ENCODE data around the gene GNG10. TPM values are rescaled to one million over a fixed set of nuclear protein-coding genes. Genes with fewer than 3 reads are reported as not detected.
"Not testable (repeated sequence)": the region's sequence is repeated elsewhere in the genome, so short reads cannot be mapped to it uniquely, and the experiment has no call there.

The GNG10 gene
- total RNA-seq (2014; rRNA removed; shearing (Covaris generic)), result 188 and 190 TPM in 2 replicates

DNA sequence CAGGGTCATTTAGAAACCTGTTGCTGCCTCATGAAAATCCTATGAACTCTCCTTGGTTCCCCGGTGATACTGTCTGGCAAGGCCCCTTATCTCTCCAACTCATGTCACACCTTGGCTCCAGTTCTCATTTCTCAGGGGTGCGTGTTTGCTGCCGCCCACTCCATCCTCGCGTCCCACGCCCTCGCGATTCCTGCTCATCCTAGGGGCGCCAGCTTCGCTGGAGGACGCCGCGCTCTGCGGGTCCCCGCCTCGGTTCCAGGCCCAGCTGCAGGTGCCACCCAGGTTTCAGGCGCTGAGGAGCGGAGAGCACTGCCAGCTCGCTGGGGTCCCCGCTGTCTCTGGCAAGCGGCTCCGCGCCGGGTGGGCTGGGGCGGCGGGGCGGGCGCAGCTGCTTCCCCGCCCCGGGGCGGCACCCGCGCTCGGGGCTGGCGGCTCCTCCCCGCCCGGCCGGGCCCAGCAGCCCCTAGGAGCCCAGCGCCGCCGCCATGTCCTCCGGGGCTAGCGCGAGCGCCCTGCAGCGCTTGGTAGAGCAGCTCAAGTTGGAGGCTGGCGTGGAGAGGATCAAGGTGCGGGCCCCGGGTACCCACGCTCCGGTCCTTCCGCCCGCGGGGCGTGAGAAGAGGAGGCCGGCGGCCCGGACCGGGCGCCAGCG lies at the start of gene GNG10:
GNG10 (plus strand) TSS at position 456 of the 652 bp plus-strand sequence; CDS start at position 486, 30 bp downstream.
- Histone ChIP-seq H3K27ac (peak within 1 kb of the TSS; percentile 39; the same call in 1 of the 2 replicates), H3K27me3 (no peaks in the 10 kb centered on the region), H3K4me1 (peaks cover 6% of the 10 kb centered on the region; the same call in 1 of the 2 replicates), H3K36me3 (peaks cover 19% of the 10 kb centered on the region), H3K9me3 (replicated peaks) (no peaks in the 10 kb centered on the region), H3K4me3 (peak within 1 kb of the TSS; percentile 88)
- DNase-seq, result peak; percentile 72 to 82

DNA sequence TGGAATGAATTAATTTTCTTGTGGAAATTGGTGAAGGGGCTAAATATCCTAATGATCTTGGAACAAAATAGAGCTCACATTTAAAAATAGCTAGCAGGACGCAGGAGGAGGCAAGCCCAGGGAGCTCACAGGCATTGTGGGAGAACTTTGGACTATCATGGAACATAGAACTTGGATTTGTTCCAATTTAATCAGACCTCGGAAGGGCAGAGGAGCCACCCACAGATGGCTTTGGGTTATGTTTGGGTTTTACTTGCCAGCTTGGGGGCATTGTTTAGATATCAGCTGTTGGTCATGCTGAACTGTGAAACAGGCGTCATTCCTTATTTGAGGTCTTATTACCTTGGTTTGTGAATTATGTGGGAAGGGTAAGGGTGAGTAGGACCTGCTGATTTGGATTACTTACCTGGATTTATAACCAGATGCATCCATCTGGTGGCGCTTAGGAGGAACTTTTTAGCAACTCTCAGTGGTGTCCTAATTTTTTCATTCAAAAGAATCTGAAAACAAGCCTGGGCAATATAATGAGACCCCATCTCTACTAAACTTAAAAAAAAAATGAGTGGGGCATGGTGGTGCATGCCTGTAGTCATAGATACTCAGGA lies 47.9 kb upstream of the GNG10 start:
- Histone ChIP-seq H3K27me3 (no peaks in the 10 kb centered on the region), H3K36me3 (no peaks in the 10 kb centered on the region), H3K9me3 (replicated peaks) (0 out of 2 replicates have a peak, but pooled peaks cover 2% of the 10 kb centered on the region), H3K27ac (no peak overlapping the region), H3K4me3 (no peak overlapping the region), H3K4me1 (peaks cover 30% of the 10 kb centered on the region)
- peak; percentile 64 to 80 for DNase-seq

DNA sequence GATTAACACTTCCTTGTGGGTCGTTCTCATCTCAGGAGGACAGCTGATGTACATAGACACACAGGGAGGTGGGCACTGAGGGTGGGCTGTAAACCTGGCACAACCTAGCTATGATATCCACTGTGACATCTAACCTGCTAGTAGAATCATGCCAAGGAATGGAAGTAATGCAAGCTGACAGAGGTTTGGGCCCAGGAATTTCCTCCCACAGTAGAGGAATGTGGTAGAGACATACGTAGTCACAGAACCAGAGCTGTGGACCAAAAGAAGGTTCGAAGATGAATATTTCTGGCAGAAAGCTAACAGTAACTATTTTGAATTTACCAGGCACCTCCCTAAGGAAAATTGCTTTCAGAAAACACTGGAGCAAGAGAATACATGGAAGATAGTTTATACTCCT lies 45.5 kb upstream of the GNG10 start:
- peaks cover 30% of the 10 kb centered on the region for H3K4me1 ChIP-seq
- peak overlapping the region; percentile 5; the same call in 1 of the 2 replicates for H3K27ac ChIP-seq
- H3K4me3 ChIP-seq, result no peak overlapping the region
- DNase-seq, result peak; percentile 44 to 48
- H3K27me3 ChIP-seq, result no peaks in the 10 kb centered on the region
- no peaks in the 10 kb centered on the region for H3K36me3 ChIP-seq
- H3K9me3 ChIP-seq (replicated peaks), result 0 out of 2 replicates have a peak, but pooled peaks cover 2% of the 10 kb centered on the region

DNA sequence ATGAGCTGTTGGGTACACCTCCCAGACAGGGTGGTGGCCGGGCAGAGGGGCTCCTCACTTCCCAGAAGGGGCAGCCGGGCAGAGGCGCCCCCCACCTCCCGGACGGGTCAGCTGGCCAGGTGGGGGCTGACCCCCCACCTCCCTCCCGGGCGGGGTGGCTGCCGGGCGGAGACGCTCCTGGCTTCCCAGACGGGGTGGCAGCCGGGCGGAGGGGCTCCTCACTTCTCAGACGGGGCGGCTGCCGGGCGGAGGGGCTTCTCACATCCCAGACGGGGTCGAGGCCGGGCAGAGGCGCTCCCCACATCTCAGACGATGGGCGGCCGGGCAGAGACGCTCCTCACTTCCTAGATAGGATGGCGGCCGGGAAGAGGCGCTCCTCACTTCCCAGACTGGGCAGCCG lies 44.1 kb upstream of the GNG10 start:
- H3K9me3 ChIP-seq (replicated peaks); H3K27me3 ChIP-seq; DNase-seq; H3K36me3 ChIP-seq; H3K4me3 ChIP-seq; H3K27ac ChIP-seq: not testable (repeated sequence)
- peaks cover 30% of the 10 kb centered on the region for H3K4me1 ChIP-seq

DNA sequence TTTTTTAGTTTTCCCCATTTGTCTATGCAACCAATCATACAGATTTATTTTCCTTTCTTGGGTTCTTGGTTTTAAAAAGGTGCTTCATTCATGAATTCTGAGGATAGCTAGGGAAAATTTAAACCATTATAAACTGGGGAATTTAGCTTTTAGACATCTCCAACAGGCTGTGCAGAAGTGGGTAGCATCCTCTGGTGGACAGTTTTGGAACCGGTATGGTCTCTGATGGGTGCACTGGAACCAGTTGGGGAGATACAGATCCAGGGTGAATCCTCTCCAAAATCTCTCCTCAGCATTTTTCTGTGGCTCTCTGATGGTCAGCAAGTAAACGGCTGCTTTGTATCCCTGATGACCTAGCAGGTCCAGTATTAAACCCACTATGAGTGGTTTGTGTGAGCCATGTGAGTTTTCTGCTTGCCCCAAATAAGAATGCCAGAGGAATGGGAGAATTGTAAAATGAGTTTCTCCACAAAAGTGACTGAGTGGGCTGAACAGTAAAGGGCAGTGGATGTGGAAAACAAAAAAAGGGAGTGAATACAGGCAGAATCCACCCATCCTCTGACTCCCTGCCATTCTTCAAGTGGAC lies 39.4 kb upstream of the GNG10 start:
- Histone ChIP-seq H3K4me3 (no peak overlapping the region), H3K36me3 (no peaks in the 10 kb centered on the region), H3K9me3 (replicated peaks) (no peaks in the 10 kb centered on the region), H3K27me3 (no peaks in the 10 kb centered on the region), H3K27ac (no peak overlapping the region), H3K4me1 (no peaks in the 10 kb centered on the region)
- peak; percentile 37 to 61 for DNase-seq

DNA sequence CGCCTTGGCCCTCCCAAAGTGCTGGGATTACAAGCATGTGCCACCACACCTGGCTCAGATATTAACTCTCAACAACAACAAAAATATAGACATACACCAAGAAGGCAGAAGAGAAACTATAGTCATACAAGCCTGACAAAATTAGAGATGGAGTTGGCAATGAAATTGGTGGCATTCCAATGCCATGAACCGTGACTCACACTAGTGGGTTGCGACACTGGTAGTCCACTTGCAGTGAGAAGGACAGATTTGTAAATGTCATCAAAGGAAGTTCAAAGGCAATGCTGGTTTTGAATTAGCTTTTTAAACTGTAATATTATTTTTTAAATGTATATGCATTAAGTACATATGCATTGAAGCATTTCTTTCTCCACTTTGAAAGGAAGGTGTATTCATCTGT lies 38.8 kb upstream of the GNG10 start:
- Histone ChIP-seq H3K27me3 (no peaks in the 10 kb centered on the region), H3K4me3 (no peak overlapping the region), H3K36me3 (no peaks in the 10 kb centered on the region), H3K4me1 (no peaks in the 10 kb centered on the region), H3K9me3 (replicated peaks) (no peaks in the 10 kb centered on the region), H3K27ac (no peak overlapping the region)
- DNase-seq, result no peak

DNA sequence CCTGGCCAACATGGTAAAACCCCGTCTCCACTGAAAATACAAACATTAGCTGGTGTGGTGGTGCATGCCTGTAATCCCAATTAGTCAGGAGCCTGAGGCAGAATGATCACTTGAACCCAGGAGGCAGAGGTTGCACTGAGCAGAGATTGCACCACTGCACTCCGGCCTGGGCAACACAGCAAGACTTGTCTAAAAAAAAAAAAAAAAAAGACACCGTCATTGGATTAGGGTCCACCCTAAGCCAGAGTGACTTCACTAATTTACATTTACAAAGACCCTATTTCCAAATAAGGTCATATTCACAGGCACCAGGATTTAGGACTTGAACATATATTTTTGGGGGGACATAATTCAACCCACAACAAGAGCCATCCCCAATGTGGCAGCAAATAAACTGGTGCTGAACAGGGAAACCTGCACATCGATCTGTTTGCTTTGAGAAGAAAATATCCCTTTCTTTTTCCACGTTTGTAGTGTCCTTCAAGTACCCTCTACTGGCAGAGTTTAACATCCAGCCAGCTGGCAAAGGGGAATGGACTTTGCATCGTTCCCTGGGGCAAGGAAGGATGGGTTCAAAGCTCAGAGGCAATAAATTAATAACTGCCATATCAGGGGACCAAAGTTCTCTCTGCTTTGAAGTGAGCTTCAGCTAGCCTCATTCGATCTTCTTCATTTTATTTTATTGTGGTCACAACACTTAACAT lies 34.0 kb upstream of the GNG10 start:
- H3K9me3 ChIP-seq (replicated peaks), result no peaks in the 10 kb centered on the region
- no peaks in the 10 kb centered on the region for H3K36me3 ChIP-seq
- DNase-seq, result no peak
- no peaks in the 10 kb centered on the region for H3K4me1 ChIP-seq
- H3K27me3 ChIP-seq, result no peaks in the 10 kb centered on the region
- H3K27ac ChIP-seq, result no peak overlapping the region
- H3K4me3 ChIP-seq, result no peak overlapping the region

DNA sequence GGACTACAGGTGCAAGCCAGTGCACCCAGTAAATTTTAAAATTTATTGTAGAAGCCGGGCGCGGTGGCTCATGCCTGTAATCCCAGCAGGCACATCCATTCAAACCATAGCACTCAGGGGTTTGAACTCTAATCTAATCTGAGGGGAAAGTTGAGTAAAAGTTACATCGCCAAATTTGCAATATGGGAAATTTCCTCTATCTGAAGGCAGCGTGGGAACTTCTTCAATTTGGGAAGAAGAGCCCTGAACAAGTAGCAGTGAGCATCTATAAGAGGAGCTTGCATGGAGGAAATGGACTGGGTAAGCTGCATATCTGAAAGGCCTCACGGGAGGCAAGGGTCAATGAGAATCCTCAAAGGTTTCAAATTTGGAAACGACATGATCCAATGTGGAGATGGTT lies 33.0 kb upstream of the GNG10 start:
- DNase-seq, result no peak
- Histone ChIP-seq H3K9me3 (replicated peaks) (no peaks in the 10 kb centered on the region), H3K27me3 (no peaks in the 10 kb centered on the region), H3K4me1 (no peaks in the 10 kb centered on the region), H3K36me3 (no peaks in the 10 kb centered on the region), H3K27ac (no peak overlapping the region), H3K4me3 (no peak overlapping the region)

DNA sequence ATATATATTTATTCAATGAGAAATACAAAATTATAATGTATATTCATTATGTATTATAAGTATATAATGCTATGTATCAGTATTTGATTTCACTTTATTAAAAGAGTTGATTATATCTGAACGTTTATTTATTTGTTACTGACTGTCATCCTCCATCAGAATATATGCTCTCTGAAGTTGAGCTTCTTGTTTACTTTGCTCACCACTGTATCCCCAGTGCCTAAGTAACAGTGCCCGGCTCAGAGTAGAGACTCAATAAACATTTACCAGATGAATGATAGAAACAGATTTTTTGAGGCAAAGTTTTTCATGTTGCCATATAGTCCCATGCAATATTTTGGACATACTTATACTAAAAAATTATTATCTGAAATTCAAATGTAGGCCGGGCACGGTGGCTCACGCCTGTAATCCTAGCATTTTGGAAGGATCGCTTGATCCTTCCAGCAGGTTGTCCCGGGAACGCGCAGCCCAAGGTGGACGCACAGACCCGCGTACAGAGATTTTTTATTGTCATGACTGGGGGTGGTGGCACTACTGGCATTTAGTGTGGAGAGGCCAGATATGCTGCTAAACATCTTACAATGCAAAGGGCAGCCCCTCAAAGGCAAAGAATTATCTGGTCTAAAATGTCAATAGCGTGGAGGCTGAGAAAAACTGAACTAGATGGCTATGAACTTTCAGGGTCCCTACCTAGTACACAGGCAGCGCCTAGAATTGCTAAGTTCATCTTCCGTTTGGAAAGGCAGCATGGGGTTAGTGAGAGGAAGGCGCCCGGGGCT lies 31.0 kb upstream of the GNG10 start:
- DNase-seq, result no peak
- H3K9me3 ChIP-seq (replicated peaks), result no peaks in the 10 kb centered on the region
- H3K36me3 ChIP-seq, result no peaks in the 10 kb centered on the region
- H3K27me3 ChIP-seq, result no peaks in the 10 kb centered on the region
- H3K4me1 ChIP-seq, result no peaks in the 10 kb centered on the region
- H3K27ac ChIP-seq, result no peak overlapping the region
- peak overlapping the region; percentile 77 for H3K4me3 ChIP-seq

DNA sequence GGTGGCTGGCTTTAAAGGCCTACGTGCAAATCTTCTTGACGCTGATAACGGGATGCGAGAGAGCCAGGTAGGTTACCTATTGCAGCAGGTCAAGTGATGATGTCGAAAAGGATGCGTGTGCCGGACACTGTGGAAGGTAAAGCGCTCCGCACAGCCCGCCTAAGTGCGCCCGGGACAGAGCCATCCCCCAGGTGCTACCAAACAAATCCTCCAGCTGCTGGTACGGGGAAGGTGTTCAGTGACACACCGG lies 30.5 kb upstream of the GNG10 start:
- Histone ChIP-seq H3K27ac (no peak overlapping the region), H3K4me3 (peak overlapping the region; percentile 77), H3K27me3 (no peaks in the 10 kb centered on the region), H3K36me3 (no peaks in the 10 kb centered on the region), H3K4me1 (no peaks in the 10 kb centered on the region), H3K9me3 (replicated peaks) (no peaks in the 10 kb centered on the region)
- no peak for DNase-seq

DNA sequence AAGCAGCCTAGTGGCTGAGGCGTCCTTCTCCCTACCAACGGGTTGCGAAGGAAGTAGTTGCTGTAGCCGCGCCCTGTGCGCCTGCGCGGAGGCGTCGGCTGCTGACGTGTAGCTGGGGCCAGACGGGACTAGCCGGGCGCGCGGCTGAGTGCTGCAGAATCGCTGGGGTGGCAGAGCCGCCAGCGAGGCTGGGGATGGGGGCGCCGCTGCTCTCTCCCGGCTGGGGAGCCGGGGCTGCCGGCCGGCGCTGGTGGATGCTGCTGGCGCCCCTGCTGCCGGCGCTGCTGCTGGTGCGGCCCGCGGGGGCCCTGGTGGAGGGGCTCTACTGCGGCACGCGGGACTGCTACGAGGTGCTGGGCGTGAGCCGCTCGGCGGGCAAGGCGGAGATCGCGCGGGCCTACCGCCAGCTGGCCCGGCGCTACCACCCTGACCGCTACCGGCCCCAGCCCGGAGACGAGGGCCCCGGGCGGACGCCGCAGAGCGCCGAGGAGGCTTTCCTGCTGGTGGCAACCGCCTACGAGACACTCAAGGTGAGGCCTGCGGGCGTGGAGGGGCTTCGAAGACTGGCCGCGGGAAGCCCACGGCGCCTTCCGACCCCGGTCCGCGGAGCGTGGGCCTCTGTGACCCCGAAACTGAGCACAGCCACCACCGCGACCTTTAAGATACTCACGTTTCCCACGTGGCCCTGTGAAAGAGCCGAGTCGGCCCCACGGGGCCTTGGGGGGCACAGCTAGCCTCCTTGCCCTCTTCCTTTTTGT lies 30.0 kb upstream of the GNG10 start, which contains the start of gene DNAJC25:
DNAJC25 (plus strand) TSS at position 121 of the 758 bp plus-strand sequence; CDS start at position 195, 74 bp downstream.
- peak within 1 kb of the TSS; percentile 77 for H3K4me3 ChIP-seq
- DNase-seq, result peak; percentile 99
- H3K27ac ChIP-seq, result peak within 1 kb of the TSS; percentile 53

DNA sequence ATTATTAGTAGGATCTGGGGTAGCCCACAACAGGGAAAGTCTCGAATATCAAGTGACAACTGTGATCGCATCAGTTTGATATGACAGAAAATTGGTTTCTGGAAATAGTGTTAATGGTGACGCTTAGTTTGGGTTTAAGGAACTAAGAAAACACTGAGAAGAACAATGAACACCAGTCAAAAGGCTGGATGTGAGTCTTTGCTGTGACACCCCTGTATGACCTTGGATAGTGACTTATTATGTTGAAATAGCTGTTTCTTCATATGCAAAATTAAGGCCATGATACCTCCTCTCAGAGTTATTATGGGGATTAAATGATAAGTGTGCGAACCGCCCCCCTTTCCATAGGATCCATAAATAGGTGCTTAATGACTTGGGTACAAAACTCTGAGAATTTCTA lies 29.3 kb upstream of the GNG10 start:
- H3K27me3 ChIP-seq, result no peaks in the 10 kb centered on the region
- H3K4me3 ChIP-seq, result peak overlapping the region; percentile 77
- H3K4me1 ChIP-seq, result no peaks in the 10 kb centered on the region
- H3K27ac ChIP-seq, result peak overlapping the region; percentile 53
- no peaks in the 10 kb centered on the region for H3K9me3 ChIP-seq (replicated peaks)
- no peak for DNase-seq
- peaks cover 4% of the 10 kb centered on the region; the same call in 1 of the 2 replicates for H3K36me3 ChIP-seq

More for the DNA sequence above, 30.0 kb upstream of the GNG10 start, which contains the start of gene DNAJC25:
- Histone ChIP-seq H3K9me3 (replicated peaks) (no peaks in the 10 kb centered on the region), H3K4me1 (no peaks in the 10 kb centered on the region), H3K27me3 (no peaks in the 10 kb centered on the region), H3K36me3 (0 out of 2 replicates have a peak, but pooled peaks cover under 1% of the 10 kb centered on the region)

DNA sequence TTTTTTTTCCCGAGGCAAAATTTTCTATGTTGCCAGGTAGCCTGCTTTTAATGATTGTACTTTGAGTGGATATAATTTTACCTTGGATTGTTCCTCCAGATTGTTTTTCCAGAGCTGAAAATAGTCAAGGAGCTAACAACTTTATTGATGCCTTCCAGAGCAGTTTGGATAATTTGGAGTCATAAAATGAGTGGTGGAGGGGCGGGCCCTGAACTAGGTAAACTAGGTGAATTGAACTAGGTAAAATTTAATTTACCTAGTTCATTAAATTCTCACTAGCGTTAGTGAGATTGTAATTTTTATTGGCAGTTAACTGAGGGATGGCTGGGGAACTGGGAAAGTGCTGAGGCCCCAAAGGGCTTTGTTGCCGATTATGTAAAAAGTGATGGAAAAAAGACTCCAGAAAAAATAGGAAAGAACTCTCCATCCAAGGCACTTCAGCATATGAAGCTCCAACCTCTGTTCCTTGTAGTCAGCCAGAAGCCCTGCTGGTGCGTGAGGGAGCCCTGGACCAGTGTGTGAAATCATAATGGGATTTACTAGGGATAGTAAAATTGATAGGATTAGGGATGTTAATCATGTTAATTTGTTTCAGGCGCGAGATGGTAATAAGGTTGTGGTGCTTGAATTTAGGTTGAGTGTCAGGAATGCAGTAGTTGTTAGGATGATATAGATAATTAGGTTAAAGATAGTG lies 28.6 kb upstream of the GNG10 start:
- no peaks in the 10 kb centered on the region for H3K4me1 ChIP-seq
- no peaks in the 10 kb centered on the region for H3K9me3 ChIP-seq (replicated peaks)
- no peak for DNase-seq
- no peaks in the 10 kb centered on the region for H3K27me3 ChIP-seq
- peak overlapping the region; percentile 77 for H3K4me3 ChIP-seq
- no peak overlapping the region for H3K27ac ChIP-seq
- peaks cover 4% of the 10 kb centered on the region; the same call in 1 of the 2 replicates for H3K36me3 ChIP-seq

All from SJCRH30 (cell line).